Sigmoid colon (tissue), 7 donors: ENCODE results near the gene ACSL1. TPM values are rescaled to one million over a fixed set of nuclear protein-coding genes. Genes with fewer than 3 reads are reported as not detected.

Experiments used
- DNase-seq: peaks from one replicate; pipeline ENCODE4 v3.0.0-alpha.2; 2019
- H3K27ac ChIP-seq, 4 donors: fragments of 200-600 bp; sonication (generic); one replicate each; pipeline ENCODE4 v1.5.1; 2016 to 2019; ENCODE audit warnings: mild to moderate bottlenecking in 1 of 4
- H3K27me3 ChIP-seq, 3 donors: fragments of 200-600 bp; sonication (generic); one replicate each; pipeline ENCODE4 v1.5.1; 2019; ENCODE audit warnings: mild to moderate bottlenecking in 1 of 3
- H3K36me3 ChIP-seq, 4 donors: fragments of 200-600 bp; sonication (generic); one replicate each; pipeline ENCODE4 v1.5.1; 2016 to 2019
- H3K4me1 ChIP-seq, 4 donors: fragments of 200-600 bp; sonication (generic); one replicate each; pipeline ENCODE4 v1.5.1; 2017 to 2019
- H3K4me3 ChIP-seq, 4 donors: fragments of 200-600 bp; sonication (generic); one replicate each; pipeline ENCODE4 v1.5.1; 2017 to 2019; ENCODE audit warnings: mild to moderate bottlenecking in 2 of 4, moderate library complexity in 1 of 4
- H3K9me3 ChIP-seq, 4 donors: fragments of 200-600 bp in 3 of 4; sonication (generic) in 3 of 4; one replicate each; pipeline versions ENCODE4 v1.5.1 to v1.6.1; 2013 to 2019
- CTCF ChIP-seq, 4 experiments: fragments of 450-650 bp in 3 of 4; fragments of 200-600 bp in 1 of 4; IDR thresholded peaks; one replicate each; pipeline ENCODE4 v1.5.1; 2016 to 2019; ENCODE audit warnings: antibody characterized with exemption in 4 of 4, mild to moderate bottlenecking in 3 of 4, moderate library complexity in 2 of 4
- EP300 ChIP-seq, 4 donors: sonication (generic); formaldehyde crosslinking; IDR thresholded peaks; one replicate each; pipeline ENCODE4 v1.6.1; 2017; ENCODE audit warnings: antibody characterized with exemption in 4 of 4
- POLR2A ChIP-seq, 2 donors: fragments of 450-650 bp; IDR thresholded peaks; one replicate each; pipeline ENCODE4 v1.6.1; 2016; ENCODE audit warnings: antibody characterized with exemption in 2 of 2, mild to moderate bottlenecking in 2 of 2, moderate library complexity in 2 of 2
- POLR2AphosphoS5 ChIP-seq, 4 donors: sonication (generic); formaldehyde crosslinking; IDR thresholded peaks; one replicate each; pipeline ENCODE4 v1.6.1; 2017; ENCODE audit warnings: antibody characterized with exemption in 4 of 4
- WGBS, 2 donors: extraction: QIAGEN DNeasy Blood & Tissue Kit; methylation state at CpG; one replicate each; pipeline ENCODE4 v1.1.7; 2013; 5-methylcytosine and 5-hydroxymethylcytosine counted together
- intact Hi-C: fragments of 100-400 bp; cut with DNase I; formaldehyde crosslinking; loops from one replicate; pipeline ENCODE4 v1.15.1; 2023
- polyA plus RNA-seq, 3 donors: library from polyadenylated mRNA; stranded (reverse); fragments of 200-250 nt; gene quantifications; one replicate each; pipeline ENCODE4 v1.2.3, GENCODE V29; 2013
- total RNA-seq, 4 donors: library from RNA; depleted of rRNA; stranded (reverse); fragments of >200 nt; gene quantifications; one replicate each; pipeline ENCODE4 v1.1.0, GENCODE V29; 2016
- donor health status: healthy with polysubstance abuse.
- donor health status: Bipolar disorder and iron deficiency.
- donor health status: healthy.

ACSL1 gene
- total and polyA plus RNA-seq, 7 donors, result 31.7 to 121 (median 57.1) TPM

GRCh38 chr4:184814686-184815045 is 11.1 kb downstream of the ACSL1 start:
- Histone ChIP-seq H3K4me1 (peaks cover 0 to 23% (median 22%) of the 10 kb centered on the region in 4 donors), H3K4me3 (no peak overlapping the region), H3K27me3 (no peaks in the 10 kb centered on the region), H3K27ac (peak overlapping the region; percentile 32 to 62 (median 60)), H3K9me3 (no peaks in the 10 kb centered on the region), H3K36me3 (no peaks in the 10 kb centered on the region)
- DNase-seq, result no peak
- WGBS, 2 donors, result 16 to 51% methylated on average over 5 of the region's 5 CpGs
- TF ChIP-seq POLR2A (IDR thresholded peaks at IDR 0.05) (no peak), EP300 (IDR thresholded peaks at IDR 0.05) (no peak), CTCF (IDR thresholded peaks at IDR 0.05) (no peak), POLR2AphosphoS5 (IDR thresholded peaks at IDR 0.05) (no peak)
- intact Hi-C loops, result no loop called here

- no peaks in the 10 kb centered on the region for H3K9me3 ChIP-seq
- DNase-seq, result no peak
- 83 to 84% methylated on average over 8 of the region's 8 CpGs for WGBS, 2 donors
- H3K27ac ChIP-seq, result peak overlapping the region in 3 of 4 donors; percentile 20 to 45 (median 42)
- H3K4me3 ChIP-seq, result no peak overlapping the region
- H3K27me3 ChIP-seq, result no peaks in the 10 kb centered on the region
- peaks cover 0 to 38% (median 31%) of the 10 kb centered on the region in 4 donors for H3K4me1 ChIP-seq
- intact Hi-C loops, result no loop called here
- no peaks in the 10 kb centered on the region for H3K36me3 ChIP-seq
- TF ChIP-seq POLR2A (IDR thresholded peaks at IDR 0.05) (no peak), POLR2AphosphoS5 (IDR thresholded peaks at IDR 0.05) (no peak), EP300 (IDR thresholded peaks at IDR 0.05) (no peak), CTCF (IDR thresholded peaks at IDR 0.05) (no peak)
Measured at GRCh38 chr4:184812651-184813181, 13.1 kb downstream of the ACSL1 start.

DNA sequence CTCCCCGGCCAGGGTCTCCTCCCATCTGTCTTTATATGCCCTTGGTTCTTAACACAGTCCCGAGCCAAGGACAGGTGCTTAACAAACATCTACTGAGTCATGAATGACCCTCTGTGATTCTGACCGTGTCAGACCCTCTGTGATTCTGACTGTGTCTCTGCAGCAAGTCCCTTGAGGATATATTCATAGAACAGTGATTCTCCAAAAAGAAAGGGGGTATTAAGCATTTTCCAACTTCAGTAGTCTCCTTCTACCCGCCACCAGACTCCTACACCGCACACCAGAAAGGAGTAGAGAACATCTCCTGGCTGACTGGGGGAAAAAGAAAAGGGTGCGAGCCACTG is 13.6 kb downstream of the ACSL1 start:
- 83 to 93% methylated on average over 6 of the region's 6 CpGs for WGBS, 2 donors
- Histone ChIP-seq H3K4me3 (no peak overlapping the region), H3K36me3 (no peaks in the 10 kb centered on the region), H3K27me3 (no peaks in the 10 kb centered on the region), H3K4me1 (peaks cover 0 to 43% (median 32%) of the 10 kb centered on the region in 4 donors), H3K9me3 (no peaks in the 10 kb centered on the region), H3K27ac (peak overlapping the region in 2 of 4 donors; percentile 16 to 45)
- intact Hi-C loops, result no loop called here
- TF ChIP-seq CTCF (IDR thresholded peaks at IDR 0.05) (no peak), EP300 (IDR thresholded peaks at IDR 0.05) (no peak), POLR2A (IDR thresholded peaks at IDR 0.05) (no peak), POLR2AphosphoS5 (IDR thresholded peaks at IDR 0.05) (no peak)
- DNase-seq, result no peak

- 92 to 94% methylated on average over 8 of the region's 8 CpGs for WGBS, 2 donors
- no peak overlapping the region for H3K4me3 ChIP-seq
- intact Hi-C loops, result no loop called here
- TF ChIP-seq CTCF (IDR thresholded peaks at IDR 0.05), result no peak
- peak in 1 of 4 donors; percentile 22 for TF ChIP-seq POLR2AphosphoS5 (IDR thresholded peaks at IDR 0.05)
- TF ChIP-seq EP300 (IDR thresholded peaks at IDR 0.05), result no peak
- DNase-seq, result no peak
- H3K9me3 ChIP-seq, result no peaks in the 10 kb centered on the region
- no peak overlapping the region for H3K27ac ChIP-seq
- no peaks in the 10 kb centered on the region for H3K36me3 ChIP-seq
- peaks cover 0 to 48% (median 37%) of the 10 kb centered on the region in 4 donors for H3K4me1 ChIP-seq
- H3K27me3 ChIP-seq, result no peaks in the 10 kb centered on the region
Measured at GRCh38 chr4:184811526-184812198, 14.1 kb downstream of the ACSL1 start.
